Fibroblast of skin of right biceps (primary cell): ENCODE measurements around the gene TLR2.

ENCODE experiments used
- DNase-seq: peaks from one replicate; pipeline ENCODE4 v3.0.0-alpha.2; 2013

Gene TLR2, protein sequence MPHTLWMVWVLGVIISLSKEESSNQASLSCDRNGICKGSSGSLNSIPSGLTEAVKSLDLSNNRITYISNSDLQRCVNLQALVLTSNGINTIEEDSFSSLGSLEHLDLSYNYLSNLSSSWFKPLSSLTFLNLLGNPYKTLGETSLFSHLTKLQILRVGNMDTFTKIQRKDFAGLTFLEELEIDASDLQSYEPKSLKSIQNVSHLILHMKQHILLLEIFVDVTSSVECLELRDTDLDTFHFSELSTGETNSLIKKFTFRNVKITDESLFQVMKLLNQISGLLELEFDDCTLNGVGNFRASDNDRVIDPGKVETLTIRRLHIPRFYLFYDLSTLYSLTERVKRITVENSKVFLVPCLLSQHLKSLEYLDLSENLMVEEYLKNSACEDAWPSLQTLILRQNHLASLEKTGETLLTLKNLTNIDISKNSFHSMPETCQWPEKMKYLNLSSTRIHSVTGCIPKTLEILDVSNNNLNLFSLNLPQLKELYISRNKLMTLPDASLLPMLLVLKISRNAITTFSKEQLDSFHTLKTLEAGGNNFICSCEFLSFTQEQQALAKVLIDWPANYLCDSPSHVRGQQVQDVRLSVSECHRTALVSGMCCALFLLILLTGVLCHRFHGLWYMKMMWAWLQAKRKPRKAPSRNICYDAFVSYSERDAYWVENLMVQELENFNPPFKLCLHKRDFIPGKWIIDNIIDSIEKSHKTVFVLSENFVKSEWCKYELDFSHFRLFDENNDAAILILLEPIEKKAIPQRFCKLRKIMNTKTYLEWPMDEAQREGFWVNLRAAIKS

DNA sequence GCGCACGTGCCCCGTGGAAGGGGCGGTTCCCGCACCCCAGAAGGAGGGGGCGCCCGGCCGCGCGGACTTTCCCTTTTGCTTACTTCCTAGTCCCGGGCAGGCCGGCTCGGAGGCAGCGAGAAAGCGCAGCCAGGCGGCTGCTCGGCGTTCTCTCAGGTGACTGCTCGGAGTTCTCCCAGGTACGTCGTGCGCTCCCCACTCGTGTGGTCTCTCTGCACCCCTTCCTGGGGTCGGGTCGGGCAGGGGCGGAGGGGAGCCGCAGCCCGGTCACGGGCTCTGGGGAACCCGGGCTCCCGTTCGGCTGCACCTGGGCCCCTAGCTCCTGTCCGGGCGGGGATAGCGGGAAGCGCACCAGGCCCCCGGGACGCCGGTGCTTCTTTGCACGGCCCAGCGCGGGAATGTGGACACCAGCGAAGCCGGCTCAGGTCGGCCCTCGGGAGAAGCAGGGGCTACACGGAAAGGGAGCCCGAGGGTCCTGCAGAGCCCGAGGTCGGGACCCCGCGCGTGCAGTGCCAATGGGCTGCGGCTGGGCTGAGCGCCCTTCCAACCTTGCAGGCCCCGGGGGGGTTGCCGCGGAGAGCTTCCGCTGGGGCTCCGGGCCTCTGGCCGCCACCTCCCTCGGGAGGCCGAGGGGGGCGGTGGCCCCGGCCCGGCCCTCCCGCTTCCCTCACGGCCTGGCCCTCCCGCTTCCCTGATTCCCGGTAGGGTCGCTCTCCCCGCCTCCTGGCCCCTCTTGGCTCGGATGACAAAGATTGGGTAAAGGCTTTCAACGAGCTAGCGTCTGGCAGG lies at the start of gene TLR2:
Gene TLR2, plus strand, starts transcription at position 99 of the 789 bp plus-strand sequence. CDS start 18,628 bp downstream, outside the sequence.
- DNase-seq: no peak

DNA sequence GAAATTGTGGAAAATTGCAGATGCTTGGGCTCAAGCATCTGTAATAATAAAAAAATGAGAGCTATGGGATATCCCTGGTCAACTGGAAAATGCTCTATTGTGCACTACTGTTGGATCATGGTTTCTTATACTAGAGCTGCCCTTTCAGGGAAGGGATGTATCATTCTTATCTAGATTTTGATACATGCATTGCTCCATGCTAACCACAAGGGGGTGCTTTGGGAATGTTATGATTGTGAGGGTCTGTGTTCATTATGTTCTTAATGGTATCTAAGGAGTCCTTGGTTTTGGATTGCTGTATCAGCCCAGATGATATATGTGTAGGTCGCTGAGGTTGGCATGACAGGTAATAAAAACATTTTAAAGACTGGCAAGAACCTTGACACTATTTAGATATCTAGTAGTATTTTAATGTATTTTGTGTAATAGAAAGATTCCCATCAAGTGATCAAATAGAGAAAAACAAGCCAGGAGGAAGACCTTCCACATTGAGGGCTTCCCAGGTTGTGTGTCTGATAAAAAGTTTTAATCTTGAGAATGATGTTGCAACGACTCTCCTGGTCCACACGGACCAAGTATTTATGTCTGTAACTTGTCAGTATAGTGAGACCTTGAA lies 49.2 kb upstream of the TLR2 start:
- peak; percentile 26 for DNase-seq

DNA sequence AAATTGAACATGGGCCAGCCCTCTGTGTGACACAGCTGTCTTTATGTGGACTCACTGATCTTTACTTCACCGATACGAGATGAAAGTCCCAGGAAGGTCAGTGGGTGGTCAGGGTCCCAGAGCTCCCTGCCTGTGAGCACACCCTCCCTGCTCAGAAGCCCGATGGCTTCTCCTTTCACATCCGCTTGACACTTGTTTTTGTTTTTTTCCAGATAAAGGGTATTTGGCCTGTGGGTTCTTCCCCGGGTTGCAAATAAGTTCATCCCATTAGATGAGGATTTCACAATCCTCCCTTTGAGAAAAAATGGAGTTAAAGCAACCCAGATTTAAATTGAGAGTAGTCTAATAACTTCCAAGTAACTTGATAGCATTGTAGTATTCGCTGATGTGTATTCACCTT lies 48.2 kb upstream of the TLR2 start:
- no peak for DNase-seq

DNA sequence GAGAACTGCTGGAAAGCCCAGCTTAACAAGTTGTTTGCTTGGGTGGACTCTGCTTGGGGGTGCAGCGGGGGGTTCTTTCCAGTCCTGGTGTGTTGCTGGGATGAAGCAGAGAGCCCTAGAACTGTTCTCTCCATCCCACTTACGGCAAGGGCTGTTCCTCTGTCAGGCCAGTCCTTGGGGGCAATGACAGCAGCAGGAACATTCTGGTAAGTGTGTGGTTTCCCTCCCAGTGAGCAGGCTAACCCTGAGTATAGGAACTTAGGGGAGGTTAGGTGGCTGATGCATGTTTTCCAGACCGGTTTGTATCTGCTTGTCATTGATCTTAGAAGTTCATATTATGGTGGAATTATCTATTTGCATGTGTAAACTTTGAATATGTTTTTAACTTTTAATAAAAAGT lies 46.9 kb upstream of the TLR2 start:
- no peak for DNase-seq

DNA sequence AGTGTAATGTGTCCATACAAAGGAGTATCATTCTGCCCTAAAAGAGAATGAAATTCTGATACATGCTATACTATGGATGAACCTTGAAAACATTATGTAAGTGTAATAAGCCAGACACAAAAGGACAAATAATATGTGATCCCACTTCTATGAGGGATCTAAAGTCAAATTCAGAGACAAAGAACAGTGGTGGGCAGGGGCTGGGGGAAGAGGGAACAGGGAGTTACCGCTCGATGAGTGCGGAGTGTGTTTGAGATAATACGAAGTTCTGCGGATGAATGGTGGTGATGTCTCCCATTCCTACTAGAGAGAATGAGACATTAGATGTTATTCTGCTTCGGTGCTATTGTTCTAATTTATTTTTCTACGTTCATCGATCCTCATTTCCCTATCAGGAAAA lies 46.1 kb upstream of the TLR2 start:
- no peak for DNase-seq

DNA sequence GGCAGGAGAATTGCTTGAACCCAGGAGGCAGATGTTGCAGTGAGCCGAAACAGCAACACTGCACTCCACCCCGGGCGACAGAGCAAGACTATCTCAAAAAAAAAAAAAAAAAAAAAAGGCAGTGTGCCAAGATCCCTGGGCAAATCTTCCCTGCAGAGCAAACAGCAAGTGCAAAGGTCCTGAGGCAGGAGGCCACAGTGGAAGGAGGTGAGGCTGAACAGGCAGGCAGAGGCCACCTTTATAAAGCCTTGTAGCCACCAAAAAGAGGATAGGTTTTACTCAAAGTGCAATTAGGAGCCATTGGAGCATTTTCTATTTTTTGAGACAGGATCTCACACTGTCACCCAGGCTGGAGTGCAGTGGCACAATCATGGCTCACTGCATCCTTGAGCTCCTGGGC lies 45.1 kb upstream of the TLR2 start:
- DNase-seq: no peak

DNA sequence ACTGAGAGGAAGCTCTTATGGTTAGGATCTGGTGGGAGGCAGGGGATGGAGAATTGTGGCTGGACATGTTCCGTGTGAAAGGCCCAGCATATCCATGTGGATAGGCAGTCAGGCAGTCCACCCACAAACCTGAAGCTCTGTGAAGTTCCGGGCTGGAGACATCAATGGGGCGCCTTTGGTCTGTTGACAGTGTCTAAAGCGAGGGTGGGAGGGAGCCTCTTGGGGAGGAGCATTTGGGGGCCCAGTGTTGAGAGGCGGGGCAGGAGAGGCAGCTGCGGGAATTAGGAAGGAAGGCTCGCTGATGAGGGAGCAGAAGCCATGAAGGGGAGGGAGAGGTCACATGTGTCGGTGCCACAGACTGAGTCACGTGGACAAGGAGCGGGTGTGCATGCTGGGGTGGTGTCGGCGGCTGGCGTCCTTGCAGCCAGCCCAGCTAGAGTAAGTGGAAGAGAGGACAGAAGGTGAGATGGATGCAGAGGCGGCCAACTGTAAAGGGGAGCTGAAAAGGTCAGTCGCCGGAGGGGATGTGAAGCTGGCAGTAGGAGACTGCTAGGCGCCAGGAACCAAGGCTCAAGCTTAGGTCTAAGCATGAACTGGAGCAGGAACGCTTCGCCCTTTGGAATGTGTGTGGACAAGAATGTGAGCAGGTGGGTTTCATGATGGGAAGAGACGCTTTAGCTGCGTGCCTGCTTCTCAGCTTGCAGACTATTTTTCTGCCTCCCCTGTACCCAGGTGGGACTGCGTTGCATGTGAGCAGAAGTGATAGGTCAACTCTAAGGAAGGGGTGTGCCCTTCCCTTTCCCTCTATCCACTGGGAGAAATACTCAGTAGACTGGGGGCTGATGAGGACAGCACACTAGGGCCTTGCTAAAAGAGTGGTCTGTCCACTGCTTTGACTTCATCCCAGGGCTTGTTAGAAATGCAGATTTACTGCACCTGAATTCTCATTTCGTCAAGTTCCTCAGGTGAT lies 44.0 kb upstream of the TLR2 start:
- DNase-seq: no peak

DNA sequence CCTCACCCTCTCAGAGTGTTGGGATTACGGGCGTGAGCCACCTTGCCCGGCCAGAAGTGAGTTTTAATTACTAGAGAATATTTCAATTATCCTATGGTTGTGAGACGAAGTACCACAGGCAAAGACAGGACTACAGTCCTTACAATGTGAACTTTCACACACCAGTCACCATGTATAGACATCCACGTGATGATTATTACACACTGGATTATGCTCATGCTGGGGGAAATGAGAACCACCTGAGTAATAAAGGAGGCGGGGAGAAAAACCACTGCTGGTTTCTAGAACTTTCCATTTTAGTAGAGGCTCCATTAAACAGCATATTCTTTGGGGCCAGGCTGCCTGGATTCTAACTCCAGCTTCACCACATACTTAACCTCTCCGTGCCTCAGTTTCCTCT lies 42.5 kb upstream of the TLR2 start:
- no peak for DNase-seq

DNA sequence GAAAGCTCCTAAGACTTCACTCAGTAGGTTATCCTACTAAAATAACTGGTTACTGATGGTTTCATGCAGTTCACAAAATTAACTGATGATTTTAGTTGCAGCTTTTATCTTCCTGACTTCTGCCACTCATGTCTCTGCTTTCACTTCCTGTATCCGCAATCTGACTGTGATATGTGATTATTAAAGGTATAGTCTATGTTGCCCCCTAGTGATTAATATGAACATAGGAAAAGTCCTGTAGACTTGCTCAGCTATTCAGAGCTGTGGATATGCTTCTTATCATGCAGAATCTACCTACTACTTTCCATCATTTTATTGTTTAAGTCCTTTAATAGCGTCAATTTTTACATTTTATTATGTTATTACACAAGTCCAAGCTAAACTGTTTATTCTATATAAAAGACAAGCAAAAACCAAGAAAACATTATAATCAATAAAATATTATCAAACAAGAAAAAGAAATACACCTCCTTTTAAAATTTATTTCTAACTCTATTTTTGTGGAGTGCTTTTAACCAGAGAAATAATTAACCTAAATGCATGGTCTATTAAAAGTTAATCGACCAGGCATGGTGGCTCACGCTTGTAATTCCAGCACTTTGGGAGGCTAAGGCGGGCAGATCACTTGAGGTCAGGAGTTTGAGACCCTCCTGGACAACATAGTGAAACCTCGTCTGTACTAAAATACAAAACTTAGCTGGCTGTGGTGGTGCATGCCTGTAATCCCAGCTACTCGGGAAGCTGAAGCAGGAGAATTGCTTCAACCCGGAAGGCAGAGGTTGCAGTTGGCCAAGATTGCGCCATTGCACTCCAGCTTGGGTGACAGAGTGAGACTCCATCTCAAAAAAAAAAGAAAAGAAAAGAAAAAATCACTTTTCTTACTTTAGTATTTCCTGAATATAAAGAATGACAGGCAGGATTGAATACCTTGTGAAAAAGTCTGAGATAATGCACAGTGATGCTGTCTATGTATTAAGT lies 40.4 kb upstream of the TLR2 start:
- peak; percentile 61 for DNase-seq

DNA sequence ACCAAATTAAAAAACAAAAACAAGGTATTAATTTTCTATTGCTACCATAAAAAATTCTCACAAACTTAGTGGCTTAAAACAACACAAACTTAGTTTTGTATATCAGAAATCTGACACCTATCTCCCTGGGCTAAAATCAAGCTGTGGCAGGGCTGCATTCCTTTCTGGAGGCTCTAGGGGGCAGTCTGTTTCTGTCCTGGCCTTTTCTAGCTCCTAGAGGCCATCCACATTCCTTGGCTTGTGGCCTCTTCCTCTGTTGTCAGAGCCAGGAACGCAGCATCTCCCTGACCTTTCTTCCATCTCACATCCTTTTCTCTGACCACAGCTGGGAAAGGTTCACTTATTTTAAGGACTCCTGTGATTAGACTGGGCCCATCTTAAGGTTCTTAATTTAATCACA lies 38.9 kb upstream of the TLR2 start:
- no peak for DNase-seq

DNA sequence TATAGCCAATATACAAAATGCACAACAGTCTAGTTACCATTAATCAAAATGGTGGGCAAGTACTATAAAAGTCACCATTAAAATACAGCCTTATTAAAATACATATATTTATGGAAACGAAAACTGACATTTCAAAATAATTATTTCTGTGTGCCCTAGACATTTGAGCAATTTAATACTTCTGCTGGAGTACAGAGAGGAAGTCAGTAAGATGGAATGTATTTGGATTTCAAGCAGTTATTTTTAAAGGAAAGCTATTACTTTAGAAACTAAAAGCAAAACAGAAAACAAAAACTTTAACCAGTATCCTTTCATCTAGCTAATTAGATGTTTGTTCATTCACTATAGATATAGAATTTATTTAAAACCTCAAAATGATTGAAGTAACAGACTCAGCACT lies 37.8 kb upstream of the TLR2 start:
- no peak for DNase-seq

DNA sequence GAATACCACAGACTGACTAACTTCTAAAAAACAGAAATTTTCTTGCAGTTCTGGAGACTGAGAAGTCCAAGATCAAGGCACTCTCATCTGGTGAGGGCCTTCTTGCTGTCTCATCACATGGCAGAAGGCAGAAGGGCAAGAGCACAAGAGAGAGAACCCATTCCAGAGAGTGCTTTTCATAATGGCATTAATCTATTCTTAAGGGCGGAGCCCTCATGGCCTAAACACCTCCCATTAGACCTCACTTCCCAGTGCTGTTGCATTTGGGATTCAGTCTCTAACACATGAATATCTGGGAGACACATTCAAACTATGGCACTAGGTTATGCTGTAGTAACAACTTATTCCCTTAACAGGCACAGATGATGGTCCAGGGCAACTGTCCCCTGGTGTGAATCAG lies 37.1 kb upstream of the TLR2 start:
- no peak for DNase-seq

DNA sequence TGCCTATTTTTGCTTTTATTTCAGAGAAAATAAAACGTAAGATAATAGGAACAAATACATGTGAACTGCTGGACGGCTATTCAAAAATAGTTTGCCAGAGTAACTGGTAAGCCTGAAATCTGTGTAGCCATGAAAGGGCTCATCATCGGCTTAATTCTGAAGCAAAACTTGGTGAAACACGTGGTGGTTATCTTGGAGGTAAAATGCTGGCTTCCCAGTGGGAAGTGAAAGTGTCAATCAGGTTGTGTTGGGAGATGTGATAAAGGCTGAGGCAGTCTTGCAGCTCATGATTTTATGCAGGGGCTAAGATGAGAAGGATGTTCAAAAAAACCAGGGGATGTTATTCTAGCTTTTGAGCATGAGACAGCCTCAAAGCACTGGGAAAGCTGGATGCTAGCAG lies 36.1 kb upstream of the TLR2 start:
- DNase-seq: no peak

DNA sequence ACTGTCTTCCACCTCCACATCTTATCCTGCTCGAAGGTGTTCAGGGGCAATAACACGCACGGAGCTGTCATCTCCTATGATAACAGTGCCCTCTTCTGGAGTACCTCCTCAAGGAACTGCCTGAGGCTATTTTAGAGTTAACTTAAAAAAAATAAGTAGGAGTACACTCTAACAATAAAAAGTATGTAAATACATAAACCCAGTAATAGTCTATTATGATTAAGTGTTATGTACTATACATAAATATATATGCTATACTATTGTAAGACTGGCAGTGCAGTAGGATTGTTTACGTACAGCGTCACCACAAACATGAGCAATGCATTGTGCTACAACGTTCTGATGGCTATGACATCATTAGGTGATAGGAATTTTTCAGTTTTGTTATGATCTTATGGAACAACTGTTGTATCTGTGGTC lies 34.5 kb upstream of the TLR2 start:
- peak; percentile 20 for DNase-seq

DNA sequence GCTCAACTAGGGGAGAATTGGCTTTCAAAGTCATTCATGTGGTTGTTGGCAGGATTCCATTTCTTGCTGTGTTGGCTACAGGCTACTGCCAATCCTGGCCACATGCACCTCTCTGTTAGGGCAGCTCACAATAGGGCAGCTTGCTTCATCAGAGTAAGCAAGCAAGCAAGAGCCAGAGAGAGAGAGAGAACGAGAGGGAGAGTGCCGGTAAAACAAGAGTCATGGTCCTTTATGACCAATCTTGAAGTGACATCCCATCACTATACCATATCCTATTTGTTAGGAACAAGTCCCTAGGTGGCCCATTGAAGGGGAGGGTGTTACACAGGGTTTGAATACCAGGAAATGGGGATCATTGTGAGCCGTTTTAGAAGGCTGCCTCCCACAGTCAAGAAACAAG lies 33.0 kb upstream of the TLR2 start:
- DNase-seq: no peak

DNA sequence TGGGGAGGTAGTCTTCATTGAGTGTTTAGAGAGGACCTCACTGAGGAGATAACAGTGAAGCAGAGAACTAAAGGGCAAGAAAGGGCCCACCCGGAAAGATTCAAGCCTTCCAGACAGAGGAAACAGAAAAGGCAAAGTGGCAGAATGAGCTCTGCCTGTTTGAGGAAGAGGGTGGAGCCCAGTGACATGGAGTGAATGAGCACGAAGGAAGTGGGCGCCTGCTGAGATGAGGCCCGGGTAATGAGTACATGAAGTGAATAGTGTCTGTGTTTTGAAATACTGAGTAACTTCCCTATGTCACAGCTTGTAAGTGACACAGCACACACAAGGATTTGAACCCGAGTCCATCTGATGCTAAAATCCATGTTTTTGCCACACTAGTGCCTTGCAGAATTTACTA lies 32.5 kb upstream of the TLR2 start:
- DNase-seq: no peak

DNA sequence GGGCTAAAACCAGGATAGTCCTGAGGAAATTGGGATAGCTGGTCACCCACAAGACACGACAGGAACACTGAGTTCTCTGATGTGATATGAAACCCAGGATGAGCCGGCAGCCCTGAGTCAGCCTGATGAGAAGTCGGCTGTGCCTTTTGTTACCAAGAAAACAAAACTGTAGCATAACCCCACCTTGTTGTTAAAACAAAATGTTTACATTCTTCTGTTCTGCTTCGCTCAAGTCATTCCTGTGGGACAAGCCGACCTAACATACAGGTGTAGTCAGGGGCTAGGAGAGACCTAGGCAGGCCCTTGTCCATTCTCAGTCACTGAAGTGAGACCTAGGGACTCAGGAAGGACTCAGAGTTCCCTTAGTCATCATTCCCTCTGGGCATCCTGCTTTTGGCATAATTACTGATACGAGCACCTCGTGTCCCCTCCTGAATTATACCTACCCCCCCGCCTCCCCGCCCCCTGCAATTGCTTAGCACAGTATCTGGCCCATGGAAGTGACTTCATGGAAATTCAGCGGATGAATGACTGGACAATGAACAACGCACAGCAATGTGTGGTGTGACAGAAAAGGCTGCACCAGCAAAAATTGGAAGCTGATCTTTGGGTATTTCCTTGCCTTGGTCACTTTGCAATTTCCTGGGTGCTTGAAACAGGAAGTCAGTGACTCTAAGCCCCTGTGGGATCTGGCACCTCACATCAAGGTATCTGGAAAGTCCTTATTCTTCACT lies 31.9 kb upstream of the TLR2 start:
- DNase-seq: no peak

DNA sequence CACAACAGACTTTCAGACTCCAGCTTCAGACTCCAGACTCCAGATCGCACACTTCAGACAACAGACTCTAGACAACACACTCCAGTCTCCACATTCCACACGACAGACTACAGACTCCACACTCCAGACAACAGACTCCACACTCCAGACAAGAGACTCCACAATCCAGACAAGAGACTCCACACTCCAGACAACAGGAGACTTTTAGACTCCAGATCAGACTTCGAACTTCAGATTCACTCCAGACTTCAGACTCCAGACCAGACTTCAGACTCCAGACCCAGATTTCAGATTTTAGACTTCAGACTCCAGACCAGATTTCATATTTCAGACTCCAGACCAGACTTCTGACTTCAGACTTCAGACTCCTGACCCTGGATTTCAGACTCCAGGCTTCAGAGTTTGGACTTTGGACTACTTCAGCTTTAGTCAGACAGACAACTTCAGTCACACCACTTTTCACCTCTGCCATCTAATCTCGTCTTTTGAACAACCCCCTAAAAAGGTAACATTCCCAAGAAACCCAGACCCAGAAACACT lies 29.0 kb upstream of the TLR2 start:
- DNase-seq: no peak

DNA sequence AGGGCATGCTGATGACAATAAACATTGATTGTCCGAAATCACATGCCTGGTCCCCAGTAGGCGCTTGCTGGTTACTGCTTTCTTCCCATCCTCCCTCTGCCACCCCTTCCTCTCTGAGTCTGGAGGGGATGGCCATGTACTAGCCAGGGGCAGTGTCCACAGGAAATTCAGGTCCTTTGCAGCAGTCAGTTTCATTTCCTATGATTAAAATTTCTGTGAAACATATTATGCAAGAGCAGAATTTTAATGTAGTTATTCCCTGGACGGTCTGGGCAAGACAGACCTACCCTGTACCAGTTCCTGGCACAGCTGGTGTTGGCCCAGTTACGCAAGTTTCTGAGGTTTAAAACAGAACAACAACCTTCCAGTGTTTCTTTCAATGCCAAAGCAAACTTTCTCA lies 28.2 kb upstream of the TLR2 start:
- no peak for DNase-seq
